Peyer's patch (tissue), 4 donors: ENCODE results near the gene APOM.

Source experiments
- POLR2A ChIP-seq, 2 donors: fragments of 450-650 bp; IDR thresholded peaks; one replicate each; pipeline ENCODE4 v1.5.1; 2017; ENCODE audit warnings: antibody characterized with exemption in 2 of 2, mild to moderate bottlenecking in 2 of 2, moderate library complexity in 2 of 2
- TF ChIP-seq, protein P1 (sequence below), 6 experiments: fragments of 450-650 bp in 4 of 6; fragments of 200-600 bp in 2 of 6; sonication (generic) in 1 of 6; IDR thresholded peaks; one replicate each; pipeline ENCODE4 v1.5.1; 2017 to 2019; ENCODE audit warnings: antibody characterized with exemption in 6 of 6, mild to moderate bottlenecking in 3 of 6, moderate library complexity in 1 of 6

DNA sequence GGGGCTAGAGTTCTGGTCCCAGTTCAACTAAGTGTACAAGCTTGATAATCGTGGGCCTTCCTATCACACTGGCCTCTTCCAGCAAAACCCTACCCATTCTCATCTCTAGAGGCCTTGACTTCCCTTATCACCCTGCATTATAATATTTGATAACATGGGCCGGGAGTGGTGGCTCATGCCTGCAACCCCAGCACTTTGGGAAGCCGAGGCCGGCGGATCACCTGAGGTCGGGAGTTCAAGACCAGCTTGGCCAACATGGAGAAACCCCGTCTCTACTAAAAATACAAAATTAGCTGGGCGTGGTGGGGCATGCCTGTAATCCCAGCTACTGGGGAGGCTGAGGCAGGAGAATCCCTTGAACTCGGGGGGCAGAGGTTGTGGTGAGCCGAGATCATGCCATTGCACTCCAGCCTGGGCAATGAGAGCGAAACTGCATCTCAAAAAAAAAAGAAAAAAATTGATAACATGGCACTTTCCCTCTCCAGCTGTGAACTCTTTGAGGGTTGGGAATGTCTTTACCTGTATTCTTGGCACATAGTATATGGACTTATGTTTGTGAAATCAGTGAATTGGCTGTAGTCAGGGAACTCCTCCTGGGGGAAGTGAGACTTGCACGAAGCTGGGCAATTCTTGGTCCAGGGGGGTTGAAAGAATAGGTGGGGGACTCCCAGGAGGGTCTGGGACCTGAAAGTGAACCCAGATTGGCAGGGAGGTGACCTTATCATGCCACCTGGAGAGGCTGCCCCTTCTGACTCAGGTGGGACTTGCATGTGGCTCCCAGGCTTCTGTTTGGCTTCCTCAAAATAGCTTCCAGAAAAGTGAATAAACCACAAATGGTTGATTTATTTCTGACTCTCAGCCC, 5.8 kb downstream of the APOM start:
- TF ChIP-seq, protein P1, sequence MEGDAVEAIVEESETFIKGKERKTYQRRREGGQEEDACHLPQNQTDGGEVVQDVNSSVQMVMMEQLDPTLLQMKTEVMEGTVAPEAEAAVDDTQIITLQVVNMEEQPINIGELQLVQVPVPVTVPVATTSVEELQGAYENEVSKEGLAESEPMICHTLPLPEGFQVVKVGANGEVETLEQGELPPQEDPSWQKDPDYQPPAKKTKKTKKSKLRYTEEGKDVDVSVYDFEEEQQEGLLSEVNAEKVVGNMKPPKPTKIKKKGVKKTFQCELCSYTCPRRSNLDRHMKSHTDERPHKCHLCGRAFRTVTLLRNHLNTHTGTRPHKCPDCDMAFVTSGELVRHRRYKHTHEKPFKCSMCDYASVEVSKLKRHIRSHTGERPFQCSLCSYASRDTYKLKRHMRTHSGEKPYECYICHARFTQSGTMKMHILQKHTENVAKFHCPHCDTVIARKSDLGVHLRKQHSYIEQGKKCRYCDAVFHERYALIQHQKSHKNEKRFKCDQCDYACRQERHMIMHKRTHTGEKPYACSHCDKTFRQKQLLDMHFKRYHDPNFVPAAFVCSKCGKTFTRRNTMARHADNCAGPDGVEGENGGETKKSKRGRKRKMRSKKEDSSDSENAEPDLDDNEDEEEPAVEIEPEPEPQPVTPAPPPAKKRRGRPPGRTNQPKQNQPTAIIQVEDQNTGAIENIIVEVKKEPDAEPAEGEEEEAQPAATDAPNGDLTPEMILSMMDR (IDR thresholded peaks at IDR 0.05), result no peak
- no peak for TF ChIP-seq POLR2A (IDR thresholded peaks at IDR 0.05)
